SJSA1 (cell line): ENCODE data around the gene ACOT8. TPM values are rescaled to one million over a fixed set of nuclear protein-coding genes. Genes with fewer than 3 reads are reported as not detected.
A peak's percentile ranks its signal among the peaks of the same experiment; 100 is the strongest.

Experiments
- DNase-seq, 2 experiments: peaks; one replicate each; pipeline ENCODE4 v3.0.0-alpha.2; 2015 to 2020; ENCODE audit warnings: low spot score in 2 of 2, low read depth in 1 of 2
- H3K27ac ChIP-seq: fragments of 250-450 bp; sonication (Bioruptor Pico); 2 replicates; pipeline ENCODE4 v1.5.1; 2020; ENCODE audit warnings: mild to moderate bottlenecking, moderate library complexity
- H3K27me3 ChIP-seq: fragments of 250-450 bp; sonication (Bioruptor Pico); replicated peaks from 2 replicates; pipeline ENCODE4 v1.5.1; 2020; ENCODE audit warnings: mild to moderate bottlenecking, moderate library complexity
- H3K36me3 ChIP-seq: fragments of 250-450 bp; sonication (Bioruptor Pico); 2 replicates; pipeline ENCODE4 v1.5.1; 2020; ENCODE audit warnings: mild to moderate bottlenecking
- H3K4me1 ChIP-seq: fragments of 250-450 bp; sonication (Bioruptor Pico); replicated peaks from 2 replicates; pipeline ENCODE4 v1.6.1; 2021; ENCODE audit warnings: mild to moderate bottlenecking
- H3K4me3 ChIP-seq: fragments of 250-450 bp; sonication (Bioruptor Pico); 2 replicates; pipeline ENCODE4 v1.5.1; 2020; ENCODE audit warnings: mild to moderate bottlenecking
- H3K9me3 ChIP-seq: fragments of 250-450 bp; sonication (Bioruptor Pico); replicated peaks from 2 replicates; pipeline ENCODE4 v1.5.1; 2020; ENCODE audit warnings: mild to moderate bottlenecking
- total RNA-seq: library from RNA; depleted of rRNA; stranded (reverse); fragments of >200 nt; shearing (Covaris generic); gene quantifications from 2 replicates; pipeline ENCODE4 v1.2.3, GENCODE V29; 2014

ACOT8 gene
- total RNA-seq, 1 experiment from 2014 or later = 41.8 TPM

DNA sequence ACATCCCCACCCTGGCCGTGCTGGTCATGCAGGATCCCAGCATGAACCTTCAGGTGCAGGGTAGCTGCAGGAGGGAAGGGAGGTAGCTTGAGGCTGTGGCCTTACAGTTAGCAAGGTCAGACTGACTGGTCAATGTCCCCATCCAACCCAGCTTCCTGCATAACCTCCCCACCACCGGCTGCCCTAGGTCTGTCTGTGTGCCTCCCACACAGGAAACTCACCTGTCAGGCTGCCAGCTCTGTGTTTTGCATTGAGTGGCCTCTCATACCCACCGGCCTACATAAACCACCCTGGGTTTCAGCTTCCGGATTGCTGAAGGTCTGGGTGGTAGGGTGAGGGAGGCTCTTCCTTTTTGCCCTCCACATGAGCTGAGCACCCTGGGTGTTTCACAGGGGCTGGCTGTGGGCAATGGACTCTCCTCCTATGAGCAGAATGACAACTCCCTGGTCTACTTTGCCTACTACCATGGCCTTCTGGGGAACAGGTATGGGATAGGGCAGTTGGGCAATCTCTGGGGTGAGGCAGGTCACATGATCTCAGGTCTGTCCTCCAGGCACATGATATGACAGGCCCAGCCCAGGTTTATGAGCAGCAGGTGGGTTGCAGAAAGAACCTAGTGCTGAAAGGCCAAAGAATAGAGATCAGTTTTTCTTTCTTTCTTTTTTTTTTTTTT, 35.8 kb upstream of the ACOT8 start:
- Histone ChIP-seq H3K4me3 (no peak overlapping the region), H3K27me3 (no peaks in the 10 kb centered on the region), H3K27ac (no peak overlapping the region)

DNA sequence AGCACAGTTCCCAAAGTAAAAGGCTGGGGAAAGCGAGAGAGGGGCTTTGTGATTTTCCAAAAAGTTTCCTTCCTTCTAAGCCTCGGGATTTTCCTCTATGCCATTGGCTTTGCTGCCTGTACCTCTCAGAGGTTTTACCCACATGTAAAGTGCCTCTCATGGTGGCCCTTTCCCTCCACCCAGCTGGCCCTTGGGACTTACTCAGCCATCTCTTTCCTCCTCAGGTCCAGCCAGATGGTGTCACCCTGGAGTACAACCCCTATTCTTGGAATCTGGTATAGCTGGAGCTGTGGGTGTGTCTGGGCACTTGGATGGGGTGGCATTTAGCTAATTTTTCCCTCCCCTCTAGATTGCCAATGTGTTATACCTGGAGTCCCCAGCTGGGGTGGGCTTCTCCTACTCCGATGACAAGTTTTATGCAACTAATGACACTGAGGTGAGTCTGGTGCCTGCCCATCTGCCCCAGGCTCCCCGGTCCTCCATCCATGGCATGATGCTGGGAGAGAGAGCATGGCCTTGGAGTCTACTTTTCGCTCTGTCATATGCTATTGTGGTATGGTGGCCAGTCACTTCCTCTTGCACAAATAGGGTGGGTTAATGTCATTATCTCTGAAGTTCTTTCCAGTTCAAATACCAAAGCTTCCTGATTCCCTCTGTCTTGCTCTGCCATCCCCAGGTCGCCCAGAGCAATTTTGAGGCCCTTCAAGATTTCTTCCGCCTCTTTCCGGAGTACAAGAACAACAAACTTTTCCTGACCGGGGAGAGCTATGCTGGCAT, 35.0 kb upstream of the ACOT8 start:
- Histone ChIP-seq H3K4me1 (peaks cover 24% of the 10 kb centered on the region), H3K27ac (no peak overlapping the region), H3K27me3 (no peaks in the 10 kb centered on the region), H3K36me3 (peaks cover 41% of the 10 kb centered on the region), H3K4me3 (peak overlapping the region; percentile 79), H3K9me3 (no peaks in the 10 kb centered on the region)
- DNase-seq = peak in 1 of 2 experiments; percentile 18

More for the DNA sequence above, 35.8 kb upstream of the ACOT8 start:
- H3K9me3 ChIP-seq = no peaks in the 10 kb centered on the region
- no peak for DNase-seq
- H3K4me1 ChIP-seq = peaks cover 24% of the 10 kb centered on the region
- H3K36me3 ChIP-seq = peaks cover 41% of the 10 kb centered on the region

DNA sequence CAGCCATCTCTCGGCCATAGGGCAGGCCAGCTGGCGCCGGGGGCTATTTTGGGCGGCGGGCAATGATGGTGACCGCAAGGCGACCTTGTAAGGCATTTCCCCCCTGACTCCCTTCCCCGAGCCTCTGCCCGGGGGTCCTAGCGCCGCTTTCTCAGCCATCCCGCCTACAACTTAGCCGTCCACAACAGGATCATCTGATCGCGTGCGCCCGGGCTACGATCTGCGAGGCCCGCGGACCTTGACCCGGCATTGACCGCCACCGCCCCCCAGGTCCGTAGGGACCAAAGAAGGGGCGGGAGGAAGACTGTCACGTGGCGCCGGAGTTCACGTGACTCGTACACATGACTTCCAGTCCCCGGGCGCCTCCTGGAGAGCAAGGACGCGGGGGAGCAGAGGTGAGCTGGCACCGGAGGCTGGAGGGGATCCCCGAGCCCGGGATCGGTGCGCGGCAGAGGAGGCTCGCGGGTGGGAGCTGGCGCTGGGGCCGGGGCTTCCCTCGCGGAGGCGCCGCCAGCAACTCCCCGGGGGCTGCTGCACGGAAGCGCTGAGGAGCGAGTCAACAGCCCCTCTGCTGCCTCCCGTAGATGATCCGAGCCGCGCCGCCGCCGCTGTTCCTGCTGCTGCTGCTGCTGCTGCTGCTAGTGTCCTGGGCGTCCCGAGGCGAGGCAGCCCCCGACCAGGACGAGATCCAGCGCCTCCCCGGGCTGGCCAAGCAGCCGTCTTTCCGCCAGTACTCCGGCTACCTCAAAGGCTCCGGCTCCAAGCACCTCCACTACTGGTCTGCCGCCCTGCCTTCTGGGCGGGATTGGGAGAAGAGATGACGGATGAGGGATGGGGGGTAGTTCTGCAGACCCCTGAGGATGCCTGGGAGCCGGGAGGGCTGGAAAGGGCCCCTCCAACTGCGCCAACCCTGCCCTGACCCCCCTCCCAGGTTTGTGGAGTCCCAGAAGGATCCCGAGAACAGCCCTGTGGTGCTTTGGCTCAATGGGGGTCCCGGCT, 34.1 kb upstream of the ACOT8 start, which contains the start of the genes CTSA and NEURL2:
Gene CTSA (plus strand): TSS at position 351 of the 999 bp plus-strand sequence. CDS start 234 bp downstream, at position 585.
Gene NEURL2 (minus strand): TSS at position 224 of the 999 bp plus-strand sequence. CDS start 217 bp downstream, at position 7.
- Histone ChIP-seq H3K4me1 (peaks cover 24% of the 10 kb centered on the region), H3K36me3 (peaks cover 41% of the 10 kb centered on the region), H3K27ac (peak within 1 kb of the TSS; percentile 26), H3K4me3 (peak within 1 kb of the TSS; percentile 79), H3K9me3 (no peaks in the 10 kb centered on the region), H3K27me3 (no peaks in the 10 kb centered on the region)
- DNase-seq = peak; percentile 93 to 95

DNA sequence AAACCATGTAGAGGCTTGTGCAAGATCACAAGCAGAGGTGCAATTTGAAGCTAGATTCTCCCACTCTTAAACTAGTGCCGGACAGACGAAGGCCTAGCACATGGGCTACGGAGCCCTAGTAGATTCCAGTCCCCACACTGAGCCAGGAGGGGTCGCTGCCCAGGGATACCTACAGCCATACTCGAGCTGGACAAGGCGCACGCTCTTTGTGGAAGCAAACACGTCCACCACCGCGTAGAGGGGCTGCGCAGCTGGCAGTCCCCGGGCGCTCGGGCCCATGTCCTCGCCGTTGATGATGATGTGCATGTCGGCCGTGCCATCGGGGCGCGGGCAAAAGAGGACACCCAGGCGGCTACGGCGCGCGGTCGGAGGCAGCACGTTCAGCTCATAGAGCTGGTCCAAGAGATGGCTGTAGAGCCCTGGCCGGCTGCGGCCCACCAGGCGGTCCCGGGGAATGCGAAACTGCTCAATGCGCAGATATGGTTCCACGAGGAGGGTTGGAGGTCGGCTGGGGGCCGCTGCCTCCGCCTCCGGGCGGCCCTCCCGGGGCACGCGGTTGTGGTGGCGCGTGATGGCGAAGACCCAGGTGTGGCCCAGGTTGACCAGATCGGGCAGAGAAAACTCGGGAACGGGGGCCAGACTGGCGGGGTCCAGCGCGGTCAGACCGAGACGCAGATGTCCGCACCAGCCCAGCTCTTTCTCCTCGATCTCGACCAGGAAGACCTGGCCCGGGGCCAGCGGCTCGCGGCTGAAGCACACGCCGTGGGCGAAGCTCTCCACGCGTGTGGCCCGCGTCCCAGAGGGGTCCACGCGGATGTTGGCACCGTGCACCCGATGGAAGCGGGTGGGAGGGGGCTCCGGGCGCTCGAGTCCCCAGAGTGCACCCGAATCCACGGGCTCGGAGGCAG, 33.1 kb upstream of the ACOT8 start:
- no peaks in the 10 kb centered on the region for H3K27me3 ChIP-seq
- peak overlapping the region; percentile 79 for H3K4me3 ChIP-seq
- peaks cover 44% of the 10 kb centered on the region for H3K36me3 ChIP-seq
- DNase-seq = peak; percentile 71 to 86
- H3K27ac ChIP-seq = peak overlapping the region; percentile 26
- peaks cover 25% of the 10 kb centered on the region for H3K4me1 ChIP-seq
- H3K9me3 ChIP-seq = no peaks in the 10 kb centered on the region

DNA sequence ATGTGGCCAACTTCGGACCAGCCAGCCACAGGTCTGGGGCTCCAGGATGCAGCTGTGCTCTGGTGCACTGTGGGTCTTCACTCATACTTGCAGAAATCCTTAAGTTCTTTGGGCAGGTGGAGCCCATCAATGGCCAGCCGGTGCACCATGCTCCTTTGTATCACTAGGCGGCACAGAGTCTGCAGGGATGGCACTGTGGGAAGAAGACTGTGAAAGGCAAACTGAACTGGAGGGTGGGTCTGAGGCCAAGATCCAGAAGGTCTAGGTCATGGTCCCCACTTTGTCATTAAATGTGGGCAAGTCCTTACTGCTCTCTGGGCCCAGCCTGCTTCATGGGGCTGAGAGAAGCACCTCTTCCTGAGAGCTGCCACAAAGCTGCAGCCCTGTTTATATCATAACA, 31.5 kb upstream of the ACOT8 start:
- Histone ChIP-seq H3K9me3 (no peaks in the 10 kb centered on the region), H3K4me1 (peaks cover 34% of the 10 kb centered on the region), H3K36me3 (peaks cover 48% of the 10 kb centered on the region), H3K4me3 (no peak overlapping the region), H3K27me3 (no peaks in the 10 kb centered on the region), H3K27ac (no peak overlapping the region)
- DNase-seq = no peak

DNA sequence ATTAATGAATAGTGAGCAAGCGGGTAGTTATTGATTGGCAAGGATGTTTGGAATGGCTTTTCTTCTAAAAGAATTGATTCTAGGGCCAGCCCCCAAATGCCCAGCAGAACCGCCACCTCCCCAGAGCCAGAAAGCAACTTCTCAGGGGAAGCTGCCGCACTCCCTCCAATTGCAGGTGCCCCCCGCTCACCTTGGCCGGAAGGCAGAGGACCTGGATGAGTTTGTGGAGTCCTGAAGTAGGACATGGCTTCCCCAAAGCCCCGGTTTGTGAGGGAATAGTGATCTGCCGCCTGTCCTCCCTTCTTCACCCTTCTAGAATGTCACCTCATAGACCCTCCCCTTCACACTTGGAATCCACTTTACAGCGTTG, 30.1 kb upstream of the ACOT8 start, which contains the start of gene SPATA25:
Gene SPATA25 (minus strand): TSS at position 277 of the 370 bp plus-strand sequence. CDS start 32 bp downstream, at position 245.
- Histone ChIP-seq H3K9me3 (no peaks in the 10 kb centered on the region), H3K4me1 (peaks cover 33% of the 10 kb centered on the region), H3K27ac (no peak within 1 kb of the TSS), H3K36me3 (peaks cover 51% of the 10 kb centered on the region), H3K27me3 (no peaks in the 10 kb centered on the region), H3K4me3 (no peak within 1 kb of the TSS)
- DNase-seq = no peak

DNA sequence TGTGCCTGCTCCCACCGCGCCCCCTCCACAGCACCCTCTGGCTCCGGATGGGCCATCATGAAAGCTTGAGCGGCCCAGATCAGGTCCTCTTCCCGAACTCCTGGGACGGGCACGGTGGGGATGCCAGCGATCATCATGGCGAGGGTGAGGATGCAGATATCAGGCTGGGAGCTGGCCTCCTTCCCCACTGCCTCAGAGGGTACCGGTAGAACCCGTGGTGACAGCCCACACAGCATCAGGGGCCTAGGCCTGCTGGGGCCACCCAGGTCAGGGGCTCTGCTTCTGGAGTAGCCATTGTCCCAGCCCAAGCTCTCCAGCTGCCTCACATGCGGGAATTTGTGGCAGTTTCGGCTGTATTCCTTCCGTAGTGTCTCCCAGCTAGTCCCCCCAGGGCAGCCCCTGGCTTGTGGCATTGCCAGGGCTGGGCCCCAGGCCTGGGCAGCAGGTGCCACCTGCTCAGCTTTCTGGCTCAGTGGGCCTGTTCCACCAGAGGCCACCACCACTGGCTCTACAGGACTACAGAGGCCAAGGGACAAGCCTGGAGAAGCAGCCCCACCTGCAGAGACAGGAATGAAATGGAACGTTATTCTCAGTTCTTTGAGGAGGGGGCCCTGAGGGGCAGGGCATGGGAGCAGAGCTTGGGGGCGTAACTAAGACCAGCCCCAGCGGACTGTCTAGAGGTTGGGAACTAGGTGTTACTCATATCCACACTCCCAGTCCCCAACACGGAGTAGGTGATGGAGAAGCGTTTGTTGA, 29.6 kb upstream of the ACOT8 start:
- no peaks in the 10 kb centered on the region for H3K27me3 ChIP-seq
- no peak overlapping the region for H3K27ac ChIP-seq
- peaks cover 54% of the 10 kb centered on the region for H3K36me3 ChIP-seq
- H3K4me1 ChIP-seq = peaks cover 27% of the 10 kb centered on the region
- DNase-seq = no peak
- no peak overlapping the region for H3K4me3 ChIP-seq
- no peaks in the 10 kb centered on the region for H3K9me3 ChIP-seq

DNA sequence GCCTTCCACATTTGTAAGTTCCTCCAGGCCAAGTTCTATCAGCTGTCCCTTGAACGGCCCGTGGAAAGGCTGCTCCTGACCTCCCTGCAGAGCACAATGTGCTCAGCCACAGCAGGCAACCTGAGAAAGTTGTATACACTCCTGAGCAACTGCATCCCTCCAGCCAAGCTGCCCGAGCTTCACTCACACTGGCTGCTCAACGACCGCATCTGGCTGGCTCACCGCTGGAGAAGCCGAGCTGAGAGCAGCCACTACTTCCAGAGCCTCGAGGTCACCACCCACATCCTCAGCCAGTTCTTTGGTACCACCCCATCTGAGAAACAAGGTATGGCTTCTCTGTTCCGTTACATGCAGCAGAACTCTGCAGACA, 25.9 kb upstream of the ACOT8 start:
- H3K27me3 ChIP-seq = no peaks in the 10 kb centered on the region
- no peak for DNase-seq
- H3K9me3 ChIP-seq = no peaks in the 10 kb centered on the region
- no peak overlapping the region for H3K27ac ChIP-seq
- H3K36me3 ChIP-seq = peaks cover 58% of the 10 kb centered on the region
- H3K4me3 ChIP-seq = no peak overlapping the region
- peaks cover 10% of the 10 kb centered on the region for H3K4me1 ChIP-seq

DNA sequence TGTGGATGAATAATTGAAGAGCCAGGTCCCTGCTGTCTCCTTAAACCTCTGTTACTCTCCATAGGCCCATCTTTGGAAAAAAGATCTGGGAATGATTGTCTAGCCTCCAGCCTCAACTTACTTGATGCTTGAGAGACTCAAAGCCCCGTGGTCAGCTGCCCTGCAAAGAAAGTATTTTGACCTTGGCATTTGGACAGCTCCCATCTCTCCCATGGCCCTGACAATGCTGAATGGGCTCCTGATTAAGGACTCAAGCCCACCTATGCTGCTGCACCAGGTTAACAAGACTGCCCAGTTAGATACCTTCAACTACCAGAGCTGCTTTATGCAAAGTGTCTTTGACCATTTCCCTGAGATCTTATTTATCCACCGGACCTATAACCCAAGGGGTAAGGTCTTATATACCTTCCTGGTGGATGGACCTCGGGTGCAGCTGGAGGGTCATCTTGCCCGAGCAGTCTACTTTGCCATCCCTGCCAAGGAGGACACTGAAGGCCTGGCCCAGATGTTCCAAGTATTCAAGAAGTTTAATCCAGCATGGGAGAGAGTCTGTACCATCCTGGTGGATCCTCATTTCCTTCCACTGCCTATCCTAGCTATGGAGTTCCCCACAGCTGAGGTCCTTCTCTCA, 25.4 kb upstream of the ACOT8 start:
- peaks cover 58% of the 10 kb centered on the region for H3K36me3 ChIP-seq
- no peaks in the 10 kb centered on the region for H3K27me3 ChIP-seq
- no peak for DNase-seq
- H3K4me1 ChIP-seq = peaks cover 10% of the 10 kb centered on the region
- no peak overlapping the region for H3K27ac ChIP-seq
- H3K4me3 ChIP-seq = no peak overlapping the region
- no peaks in the 10 kb centered on the region for H3K9me3 ChIP-seq

DNA sequence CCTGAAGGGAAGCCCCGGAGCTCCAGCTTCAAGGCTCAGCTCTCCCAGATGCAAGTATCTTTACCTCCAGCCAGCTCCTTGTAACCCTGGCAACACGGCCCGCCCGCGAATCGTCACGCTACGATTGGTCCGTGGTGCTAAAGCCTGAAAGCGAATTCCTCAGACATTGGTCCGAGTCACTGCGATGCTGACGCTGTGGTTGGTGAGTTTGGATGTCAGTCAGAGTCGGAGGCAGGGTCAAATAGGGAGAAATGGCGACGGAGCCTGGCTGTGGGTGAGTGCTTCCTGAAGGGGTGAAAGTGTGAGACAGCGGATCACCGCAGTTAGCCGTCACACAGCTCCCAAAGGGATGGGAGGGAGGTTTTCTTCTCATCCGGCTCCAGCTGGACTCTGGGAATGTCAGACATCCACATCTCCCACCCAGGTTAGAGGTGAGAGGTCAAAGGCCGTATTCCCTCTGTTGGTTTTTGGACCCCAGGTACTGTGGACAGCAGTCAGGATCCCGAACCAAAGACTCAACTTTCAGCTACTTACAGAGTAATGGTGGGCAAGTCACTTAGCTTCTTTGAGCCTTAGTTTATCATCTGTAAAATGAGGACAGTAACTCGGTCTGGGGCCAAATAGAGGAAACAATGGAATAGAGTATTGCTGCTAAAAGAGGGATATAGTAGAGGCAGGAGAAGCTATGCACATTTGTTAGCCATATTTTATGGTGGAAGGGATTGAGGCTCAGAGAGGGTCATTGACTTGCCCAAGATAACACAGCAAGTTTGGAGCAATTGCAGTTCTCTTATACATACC, 24.0 kb upstream of the ACOT8 start, which contains the start of gene ZSWIM1:
Gene ZSWIM1 (plus strand): TSS at position 240 of the 801 bp plus-strand sequence. CDS start 1,366 bp downstream, outside the sequence.
- H3K9me3 ChIP-seq = no peaks in the 10 kb centered on the region
- peak within 1 kb of the TSS; percentile 40 for H3K27ac ChIP-seq
- H3K4me3 ChIP-seq = peak within 1 kb of the TSS; percentile 53
- peaks cover 10% of the 10 kb centered on the region for H3K4me1 ChIP-seq
- H3K27me3 ChIP-seq = no peaks in the 10 kb centered on the region
- peak; percentile 95 to 99 for DNase-seq
- peaks cover 47% of the 10 kb centered on the region for H3K36me3 ChIP-seq
